Inferior parietal cortex (tissue), 1 donor: ENCODE results near the gene MAN2A2.
"Not testable (repeated sequence)": the region's sequence is repeated elsewhere in the genome, so short reads cannot be mapped to it uniquely, and the experiment has no call there.

Experiments used
- DNase-seq: peaks from one replicate; pipeline ENCODE4 v3.0.0-alpha.2; 2016; ENCODE audit errors: extremely low spot score

The MAN2A2 gene

GRCh38 chr15:90918034-90918788, 15.1 kb downstream of the MAN2A2 start:
- DNase-seq = no peak

- no peak for DNase-seq
Measured at GRCh38 chr15:90918835-90919234, 15.7 kb downstream of the MAN2A2 start.

GRCh38 chr15:90921887-90922286, 18.8 kb downstream of the MAN2A2 start:
- no peak for DNase-seq

GRCh38 chr15:90922712-90923322, 19.7 kb downstream of the MAN2A2 start:
- DNase-seq = not testable (repeated sequence)

GRCh38 chr15:90924375-90924774, 21.3 kb downstream of the MAN2A2 start:
- no peak for DNase-seq

- not testable (repeated sequence) for DNase-seq
Measured at GRCh38 chr15:90926766-90927165, 23.7 kb downstream of the MAN2A2 start.

GRCh38 chr15:90928106-90928505, 25.0 kb downstream of the MAN2A2 start:
- not testable (repeated sequence) for DNase-seq

GRCh38 chr15:90929246-90930019, 26.3 kb downstream of the MAN2A2 start:
- peak; percentile 45 for DNase-seq

- DNase-seq = no peak
Measured at GRCh38 chr15:90930861-90931574, 27.9 kb downstream of the MAN2A2 start.

- no peak for DNase-seq
Measured at GRCh38 chr15:90931575-90931827, 28.4 kb downstream of the MAN2A2 start.

GRCh38 chr15:90931828-90932659, 28.9 kb downstream of the MAN2A2 start, which contains the start of gene HDDC3:
HDDC3 (minus strand) TSS chr15:90932549; CDS start chr15:90932540, 9 bp downstream.
- peak; percentile 88 for DNase-seq

- DNase-seq = no peak
Measured at GRCh38 chr15:90932660-90932991, 29.5 kb downstream of the MAN2A2 start.

- no peak for DNase-seq
Measured at GRCh38 chr15:90933301-90933700, 30.2 kb downstream of the MAN2A2 start.

- DNase-seq = peak; percentile 86
Measured at GRCh38 chr15:90934256-90934948, 31.3 kb downstream of the MAN2A2 start.

GRCh38 chr15:90934949-90935751, 32.0 kb downstream of the MAN2A2 start, which contains the start of gene UNC45A:
UNC45A (plus strand) TSS chr15:90935285; CDS start chr15:90935325, 40 bp downstream.
- DNase-seq = peak; percentile 81

- no peak for DNase-seq
Measured at GRCh38 chr15:90936823-90937222, 33.7 kb downstream of the MAN2A2 start.

- DNase-seq = no peak
Measured at GRCh38 chr15:90938261-90938660, 35.2 kb downstream of the MAN2A2 start.

GRCh38 chr15:90939756-90940155, 36.7 kb downstream of the MAN2A2 start:
- DNase-seq = no peak

- DNase-seq = no peak
Measured at GRCh38 chr15:90941038-90941437, 37.9 kb downstream of the MAN2A2 start.
